H1 (cell line): ENCODE measurements around the gene CRISPLD2. TPM values are rescaled to one million over a fixed set of nuclear protein-coding genes. Genes with fewer than 3 reads are reported as not detected.
A peak's percentile ranks its signal among the peaks of the same experiment; 100 is the strongest.

Experiments
- CTCF ChIA-PET: fragments of 300-600 bp; sonication (Branson Sonifier 250); formaldehyde crosslinking; loops from one replicate; lab custom pipeline; 2021; ENCODE audit not compliant: partially characterized antibody; lab: Charles Lee
- POLR2A ChIA-PET: fragments of 300-600 bp; sonication (Branson Sonifier 250); formaldehyde crosslinking; loops from one replicate; lab custom pipeline; 2021; ENCODE audit warnings: inconsistent platforms; ENCODE audit not compliant: partially characterized antibody; lab: Charles Lee
- DNase-seq, 2 experiments: peaks; one replicate each; pipeline versions ENCODE4 v3.0.0 to v3.0.0-alpha.2; 2010 to 2022; ENCODE audit warnings: low spot score in 2 of 2, low read depth in 1 of 2, mixed read lengths in 1 of 2
- FAIRE-seq: peaks from 2 replicates; lab custom pipeline; 2011; peaks lifted over from hg19 to GRCh38; lab: Jason Lieb, UNC
- H2AFZ ChIP-seq: 2 replicates; pipeline ENCODE4 v1.8.1; 2012; ENCODE audit warnings: low read length, inconsistent platforms
- H2AK5ac ChIP-seq: 2 replicates; pipeline ENCODE4 v1.6.1; 2013; ENCODE audit warnings: low read depth, low read length
- H2BK120ac ChIP-seq: replicated peaks from 2 replicates; pipeline ENCODE3; 2013; ENCODE audit warnings: low read depth, low read length, inconsistent platforms
- H2BK12ac ChIP-seq: 2 replicates; pipeline ENCODE4 v1.6.1; 2013; ENCODE audit warnings: low read depth, low read length
- H2BK15ac ChIP-seq: 2 replicates; pipeline ENCODE4 v1.6.1; 2013; ENCODE audit warnings: low read length
- H2BK20ac ChIP-seq: 2 replicates; pipeline ENCODE4 v1.6.1; 2013; ENCODE audit warnings: low read length
- H2BK5ac ChIP-seq: 2 replicates; pipeline ENCODE4 v1.6.1; 2013; ENCODE audit warnings: low read depth, low read length
- H3K14ac ChIP-seq: 2 replicates; pipeline ENCODE4 v1.6.1; 2013; ENCODE audit warnings: inconsistent platforms; ENCODE audit not compliant: insufficient read length
- H3K18ac ChIP-seq: 2 replicates; pipeline ENCODE4 v1.6.1; 2013; ENCODE audit warnings: low read length; ENCODE audit errors: extremely low read depth
- H3K23ac ChIP-seq: 2 replicates; pipeline ENCODE4 v1.6.1; 2013; ENCODE audit warnings: inconsistent platforms; ENCODE audit not compliant: insufficient read length
- H3K23me2 ChIP-seq: 2 replicates; pipeline ENCODE4 v1.6.1; 2013; ENCODE audit warnings: low read depth, low read length
- H3K27ac ChIP-seq: 2 replicates; pipeline ENCODE4 v1.6.1; 2011; ENCODE audit warnings: low read depth, low read length, inconsistent platforms
- H3K27me3 ChIP-seq, 4 experiments: replicated peaks in 1 of 4; 1 replicate in 1 of 4; 2 replicates in 3 of 4; pipeline versions ENCODE4 v1.6.1 to v1.8.1; 2011 to 2013; ENCODE audit warnings: low read length in 3 of 4, mild to moderate bottlenecking in 3 of 4, inconsistent platforms in 2 of 4, mixed read lengths in 2 of 4, moderate library complexity in 1 of 4; ENCODE audit not compliant: control insufficient read depth in 3 of 4, insufficient read depth in 3 of 4; ENCODE audit errors: extremely low read depth in 1 of 4
- H3K36me3 ChIP-seq, 4 experiments: 2 replicates each; pipeline versions ENCODE4 v1.6.1 to v1.8.1; 2011 to 2013; ENCODE audit warnings: mild to moderate bottlenecking in 4 of 4, low read length in 3 of 4, moderate library complexity in 2 of 4, control low read depth in 1 of 4, inconsistent platforms in 1 of 4; ENCODE audit not compliant: insufficient read depth in 4 of 4, control insufficient read depth in 2 of 4
- H3K4ac ChIP-seq: replicated peaks from 2 replicates; pipeline ENCODE3; 2013; ENCODE audit warnings: low read length, low read depth, mixed read lengths, inconsistent platforms; ENCODE audit not compliant: insufficient read length
- H3K4me1 ChIP-seq, 4 experiments: replicated peaks in 1 of 4; 1 replicate in 1 of 4; 2 replicates in 3 of 4; pipeline versions ENCODE4 v1.6.1 to v1.8.1; 2011 to 2013; ENCODE audit warnings: low read length in 3 of 4, inconsistent platforms in 2 of 4, mixed read lengths in 1 of 4; ENCODE audit not compliant: insufficient read depth in 4 of 4, control insufficient read depth in 3 of 4
- H3K4me2 ChIP-seq, 2 experiments: 2 replicates each; pipeline versions ENCODE4 v1.6.1 to v1.8.1; 2011 to 2013; ENCODE audit warnings: low read depth in 2 of 2, low read length in 2 of 2, control low read depth in 1 of 2, inconsistent platforms in 1 of 2, mild to moderate bottlenecking in 1 of 2; ENCODE audit not compliant: insufficient read depth in 1 of 2
- H3K4me3 ChIP-seq, 4 experiments: fragments of 200-600, 300-600 bp in 1 of 4; sonication (generic), shearing (Covaris generic), sonication (Bioruptor Twin) in 1 of 4; 2 replicates each; pipeline versions ENCODE4 v1.5.1 to v1.8.1; 2011 to 2016; ENCODE audit warnings: low read length in 4 of 4, low read depth in 3 of 4, control low read depth in 2 of 4, inconsistent platforms in 2 of 4, mild to moderate bottlenecking in 2 of 4, mixed read lengths in 1 of 4, moderate library complexity in 1 of 4; ENCODE audit not compliant: insufficient read depth in 2 of 4; ENCODE audit errors: extremely low read depth in 1 of 4
- H3K56ac ChIP-seq: replicated peaks from 2 replicates; pipeline ENCODE3; 2013; ENCODE audit warnings: low read depth, mild to moderate bottlenecking, mixed read lengths, low read length, inconsistent platforms; ENCODE audit not compliant: insufficient read length
- H3K79me1 ChIP-seq: 2 replicates; pipeline ENCODE4 v1.6.1; 2013; ENCODE audit warnings: low read depth, low read length, control low read depth
- H3K79me2 ChIP-seq, 2 experiments: 2 replicates each; pipeline versions ENCODE4 v1.6.1 to v1.8.1; 2012 to 2013; ENCODE audit warnings: low read length in 2 of 2, mild to moderate bottlenecking in 2 of 2, inconsistent platforms in 1 of 2; ENCODE audit not compliant: insufficient read depth in 2 of 2, control insufficient read depth in 1 of 2
- H3K9ac ChIP-seq, 4 experiments: replicated peaks in 1 of 4; 1 replicate in 1 of 4; 2 replicates in 3 of 4; pipeline versions ENCODE4 v1.6.1 to v1.8.1; 2011 to 2013; ENCODE audit warnings: low read depth in 3 of 4, low read length in 3 of 4, control low read depth in 2 of 4, mild to moderate bottlenecking in 2 of 4, moderate library complexity in 2 of 4, inconsistent platforms in 1 of 4; ENCODE audit errors: extremely low read depth in 1 of 4
- H3K9me3 ChIP-seq, 2 experiments: 2 replicates each; pipeline versions ENCODE4 v1.6.1 to v1.8.1; 2012 to 2013; ENCODE audit warnings: mild to moderate bottlenecking in 2 of 2, moderate library complexity in 2 of 2, control low read depth in 1 of 2, inconsistent platforms in 1 of 2, low read depth in 1 of 2, low read length in 1 of 2, mixed read lengths in 1 of 2; ENCODE audit not compliant: insufficient read depth in 2 of 2
- H4K20me1 ChIP-seq, 2 experiments: replicated peaks in 1 of 2; 2 replicates each; pipeline versions ENCODE3 to v1.8.1; 2011 to 2013; ENCODE audit warnings: inconsistent platforms in 2 of 2, low read length in 2 of 2, mild to moderate bottlenecking in 1 of 2; ENCODE audit not compliant: insufficient read depth in 2 of 2, control insufficient read depth in 1 of 2
- H4K5ac ChIP-seq: 2 replicates; pipeline ENCODE4 v1.6.1; 2013; ENCODE audit warnings: low read length, low read depth, mixed read lengths, inconsistent platforms; ENCODE audit not compliant: insufficient read length
- H4K8ac ChIP-seq: 2 replicates; pipeline ENCODE4 v1.8.0; 2013; ENCODE audit warnings: mild to moderate bottlenecking, moderate library complexity, low read length, inconsistent platforms; ENCODE audit not compliant: insufficient read depth; ENCODE audit errors: extremely low read depth
- H4K91ac ChIP-seq: replicated peaks from 2 replicates; pipeline ENCODE3; 2013; ENCODE audit warnings: low read length, mixed read lengths, inconsistent platforms; ENCODE audit not compliant: insufficient read length
- ATF3 ChIP-seq: IDR thresholded peaks from 2 replicates; pipeline ENCODE4 v1.6.1; 2011; ENCODE audit warnings: low read depth, mild to moderate bottlenecking, low read length; ENCODE audit not compliant: insufficient read depth
- EGR1 ChIP-seq: IDR thresholded peaks from 2 replicates; pipeline ENCODE4 v1.6.1; 2011; ENCODE audit warnings: low read depth, low read length, borderline replicate concordance
- FOSL1 ChIP-seq: IDR thresholded peaks from 2 replicates; pipeline ENCODE4 v1.6.1; 2011; ENCODE audit warnings: mild to moderate bottlenecking, low read depth, low read length, moderate library complexity; ENCODE audit not compliant: insufficient read depth
- GABPA ChIP-seq: IDR thresholded peaks from 2 replicates; pipeline ENCODE4 v1.6.1; 2011; ENCODE audit warnings: mild to moderate bottlenecking, low read length, moderate library complexity, borderline replicate concordance; ENCODE audit not compliant: insufficient read depth
- HDAC2 ChIP-seq, 2 experiments: fragments of 300-600 bp in 1 of 2; sonication (generic) in 1 of 2; IDR thresholded peaks; 2 replicates each; pipeline ENCODE4 v1.6.1; 2011 to 2012; ENCODE audit warnings: low read depth in 2 of 2, low read length in 2 of 2, mild to moderate bottlenecking in 2 of 2, moderate library complexity in 2 of 2, borderline replicate concordance in 1 of 2, inconsistent platforms in 1 of 2
- PHF8 ChIP-seq: fragments of 200-600 bp; sonication (generic); conservative IDR thresholded peaks from 2 replicates; pipeline ENCODE4 v1.7.1; 2012; ENCODE audit warnings: low read depth, mild to moderate bottlenecking, inconsistent platforms, low read length, moderate library complexity
- POLR2A ChIP-seq, 2 experiments: IDR thresholded peaks; 1 replicate in 1 of 2; 2 replicates in 1 of 2; pipeline ENCODE4 v1.6.1; 2011; ENCODE audit warnings: low read depth in 2 of 2, low read length in 2 of 2, mild to moderate bottlenecking in 2 of 2; ENCODE audit errors: control extremely low read depth in 1 of 2
- RBBP5 ChIP-seq: IDR thresholded peaks from 2 replicates; pipeline ENCODE4 v1.7.1; 2012; ENCODE audit warnings: low read depth, mild to moderate bottlenecking, inconsistent platforms, low read length, moderate library complexity, borderline replicate concordance
- RNF2 ChIP-seq: fragments of 200-900, 300-1000 bp; sonication (generic); IDR thresholded peaks from 2 replicates; pipeline ENCODE4 v1.7.1; 2016; ENCODE audit warnings: borderline replicate concordance, low read depth, mild to moderate bottlenecking, antibody characterized with exemption, low read length; ENCODE audit not compliant: poor library complexity, severe bottlenecking; ENCODE audit errors: missing control alignments
- SUZ12 ChIP-seq: fragments of 200-600 bp; sonication (generic); IDR thresholded peaks from 2 replicates; pipeline ENCODE4 v1.6.1; 2012; ENCODE audit warnings: mild to moderate bottlenecking, inconsistent platforms, low read length, moderate library complexity, mixed read lengths
- WGBS, 2 experiments: shearing (Covaris generic) in 1 of 2; methylation state at CpG; one replicate each; pipeline versions ENCODE4 v1.1.6 to v1.1.7; 2013 to 2015; ENCODE audit warnings: low lambda C conversion rate in 2 of 2, mixed read lengths in 2 of 2, inconsistent platforms in 1 of 2, low coverage in 1 of 2, missing lambda C conversion rate in 1 of 2; ENCODE audit not compliant: insufficient replicate concordance in 2 of 2, insufficient coverage in 1 of 2, insufficient read length in 1 of 2; ENCODE audit errors: extremely low coverage in 1 of 2, missing lambda C conversion rate in 1 of 2; 5-methylcytosine and 5-hydroxymethylcytosine counted together
- polyA plus RNA-seq, 7 experiments: library from polyadenylated mRNA; depleted of rRNA in 3 of 7; stranded (reverse) in 5 of 7; unstranded in 2 of 7; fragments of >200 nt in 5 of 7; fragments of 200-250 nt in 2 of 7; gene quantifications; 1 replicate in 5 of 7; 2 replicates in 1 of 7; 4 replicates in 1 of 7; pipeline versions ENCODE4 v1.2.1 to v1.2.3, GENCODE V29; 2011 to 2013; ENCODE audit warnings: missing spikeins in 2 of 7, mixed read lengths in 2 of 7
- total RNA-seq: library from RNA; stranded (reverse); fragmentation: NEBNext Ultra II Directional; extraction: Animal tissue kit (Norgen Biotek cat#: 25700); gene quantifications from 2 replicates; pipeline ENCODE4 v1.2.1, GENCODE V29; 2021

Gene CRISPLD2
- total and polyA plus RNA-seq, 2 of the 8 experiments (the other 6 are each of a cell fraction or from before 2014, with no cell fraction given): 2.7 to 5.1 TPM

- H4K5ac ChIP-seq: no peak overlapping the region
- H2BK12ac ChIP-seq: no peak overlapping the region
- H3K14ac ChIP-seq: no peak overlapping the region
- no peak for FAIRE-seq
- 0 out of 2 replicates have a peak overlapping the region, but pooled peaks have one; percentile 24 for H2BK5ac ChIP-seq
- H3K18ac ChIP-seq: peak overlapping the region; percentile 32; the same call in 1 of the 2 replicates
- peaks cover 9% of the 10 kb centered on the region for H3K23me2 ChIP-seq
- H3K36me3 ChIP-seq: no peaks in the 10 kb centered on the region
- no peaks in the 10 kb centered on the region for H3K79me2 ChIP-seq
- H3K79me1 ChIP-seq: no peaks in the 10 kb centered on the region
- H3K23ac ChIP-seq: no peak overlapping the region
- H4K91ac ChIP-seq: no peak overlapping the region
- H3K27me3 ChIP-seq: peaks cover 0 to 2% (median 0%) of the 10 kb centered on the region in 4 experiments; a peak in 1 of 7 replicates
- no peak overlapping the region for H3K27ac ChIP-seq
- no peak overlapping the region for H2AFZ ChIP-seq
- no peak overlapping the region for H3K4me2 ChIP-seq
- H3K4ac ChIP-seq: no peak overlapping the region
- no peak for DNase-seq
- ChIA-PET POLR2A (no interaction called here), CTCF (interaction anchor here (0.9 to 1.4 kb wide), 2 partner anchors 23 to 41 kb away, joined by 5 read pairs; no protein-coding TSS in a partner anchor)
- H2BK15ac ChIP-seq: no peak overlapping the region
- no peak overlapping the region for H4K8ac ChIP-seq
- H3K9me3 ChIP-seq: no peaks in the 10 kb centered on the region; a peak in 1 of 4 replicates
- 84% methylated on average over 27 of the region's 27 CpGs; no CpG with 5 or more reads in 1 of the 2 experiments for WGBS, 2 experiments
- 0 out of 2 replicates have a peak overlapping the region, but pooled peaks have one; percentile 24 for H2AK5ac ChIP-seq
- H3K4me1 ChIP-seq: no peaks in the 10 kb centered on the region
- no peak overlapping the region for H3K9ac ChIP-seq
- no peak overlapping the region for H3K4me3 ChIP-seq
- no peaks in the 10 kb centered on the region for H4K20me1 ChIP-seq
- H2BK120ac ChIP-seq: no peak overlapping the region
- no peak overlapping the region for H2BK20ac ChIP-seq
- no peak overlapping the region for H3K56ac ChIP-seq
- no peak for TF ChIP-seq EGR1
- TF ChIP-seq POLR2A (IDR thresholded peaks at IDR 0.05; ENCODE audit: control extremely low read depth in 1 of 2, low read depth in 2 of 2, low read length in 2 of 2): no peak
- TF ChIP-seq HDAC2 (IDR thresholded peaks at IDR 0.05; ENCODE audit: borderline replicate concordance in 1 of 2, low read depth in 2 of 2, low read length in 2 of 2): no peak
- no peak for TF ChIP-seq RNF2
- TF ChIP-seq FOSL1: no peak
- no peak for TF ChIP-seq PHF8
- TF ChIP-seq GABPA: no peak
- TF ChIP-seq RBBP5: no peak
- TF ChIP-seq SUZ12: no peak
- TF ChIP-seq ATF3: no peak
Observed at GRCh38 chr16:84947996-84948850, 128.4 kb downstream of the CRISPLD2 start.
